ENCODE results near the gene NCCRP1. TPM values are rescaled to one million over a fixed set of nuclear protein-coding genes. Genes with fewer than 3 reads are reported as not detected.
"Not testable (repeated sequence)": the region's sequence is repeated elsewhere in the genome, so short reads cannot be mapped to it uniquely, and the experiment has no call there.

NCCRP1 gene
- total RNA-seq, 1 donor, result not detected

DNA sequence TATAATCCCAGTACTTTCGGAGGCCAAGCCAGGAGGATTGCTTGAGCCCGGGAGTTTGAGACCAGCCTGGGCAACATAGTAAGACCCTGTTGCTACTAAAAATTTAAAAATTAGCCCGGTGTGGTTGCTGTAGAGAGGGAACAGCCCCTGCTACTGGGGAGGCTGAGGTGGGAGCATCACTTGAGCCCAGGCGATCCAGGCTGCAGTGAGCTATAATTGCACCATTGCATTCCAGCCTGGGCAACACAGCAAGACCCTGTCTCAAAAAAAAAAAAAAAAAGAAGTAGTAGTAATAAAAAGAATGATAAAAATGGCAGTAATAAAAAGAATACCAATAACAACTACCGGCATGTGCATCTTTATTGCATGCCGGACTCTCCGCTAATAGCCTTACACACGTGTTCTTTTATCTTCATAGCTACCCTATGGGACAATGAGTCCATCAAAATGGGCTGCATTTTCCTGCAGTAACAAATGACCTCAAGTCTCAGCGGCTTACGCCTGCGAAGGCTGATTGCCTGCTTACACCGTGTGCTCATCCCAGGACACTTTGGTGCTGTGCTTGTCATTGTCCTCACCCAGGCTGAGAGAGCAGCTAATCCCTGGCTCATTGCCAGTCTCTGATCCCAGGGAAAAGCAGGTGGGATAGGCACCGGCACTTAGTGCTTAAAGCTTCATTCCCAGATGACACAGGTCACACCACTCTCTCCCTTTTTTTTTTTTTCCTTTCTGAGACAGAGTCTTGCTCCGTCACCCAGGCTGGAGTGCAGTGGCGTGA is 21.7 kb downstream of the NCCRP1 start:
- no peak for DNase-seq (ENCODE audit: insufficient read length, low spot score, missing footprints)
- Histone ChIP-seq H3K9me3 (ENCODE audit: low read depth, low read length) (no peaks in the 10 kb centered on the region), H4K20me1 (ENCODE audit: insufficient read depth, low read length) (no peaks in the 10 kb centered on the region), H3K79me2 (ENCODE audit: insufficient read depth, low read length) (no peaks in the 10 kb centered on the region), H3K36me3 (ENCODE audit: insufficient read depth, low read length) (no peaks in the 10 kb centered on the region), H3K27ac (ENCODE audit: low read depth, low read length) (no peak overlapping the region), H3K4me2 (ENCODE audit: insufficient read depth, low read length) (no peak overlapping the region), H2AFZ (ENCODE audit: low read length) (no peak overlapping the region), H3K4me1 (ENCODE audit: insufficient read depth, low read length) (no peaks in the 10 kb centered on the region), H3K27me3 (ENCODE audit: insufficient read depth, low read length) (peaks cover 6% of the 10 kb centered on the region), H3K4me3 (ENCODE audit: insufficient read depth, low read length) (no peak overlapping the region)
- TF ChIP-seq, protein P1, sequence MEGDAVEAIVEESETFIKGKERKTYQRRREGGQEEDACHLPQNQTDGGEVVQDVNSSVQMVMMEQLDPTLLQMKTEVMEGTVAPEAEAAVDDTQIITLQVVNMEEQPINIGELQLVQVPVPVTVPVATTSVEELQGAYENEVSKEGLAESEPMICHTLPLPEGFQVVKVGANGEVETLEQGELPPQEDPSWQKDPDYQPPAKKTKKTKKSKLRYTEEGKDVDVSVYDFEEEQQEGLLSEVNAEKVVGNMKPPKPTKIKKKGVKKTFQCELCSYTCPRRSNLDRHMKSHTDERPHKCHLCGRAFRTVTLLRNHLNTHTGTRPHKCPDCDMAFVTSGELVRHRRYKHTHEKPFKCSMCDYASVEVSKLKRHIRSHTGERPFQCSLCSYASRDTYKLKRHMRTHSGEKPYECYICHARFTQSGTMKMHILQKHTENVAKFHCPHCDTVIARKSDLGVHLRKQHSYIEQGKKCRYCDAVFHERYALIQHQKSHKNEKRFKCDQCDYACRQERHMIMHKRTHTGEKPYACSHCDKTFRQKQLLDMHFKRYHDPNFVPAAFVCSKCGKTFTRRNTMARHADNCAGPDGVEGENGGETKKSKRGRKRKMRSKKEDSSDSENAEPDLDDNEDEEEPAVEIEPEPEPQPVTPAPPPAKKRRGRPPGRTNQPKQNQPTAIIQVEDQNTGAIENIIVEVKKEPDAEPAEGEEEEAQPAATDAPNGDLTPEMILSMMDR (IDR thresholded peaks at IDR 0.05; ENCODE audit: extremely low read depth, low read depth, low read length), result no peak

DNA sequence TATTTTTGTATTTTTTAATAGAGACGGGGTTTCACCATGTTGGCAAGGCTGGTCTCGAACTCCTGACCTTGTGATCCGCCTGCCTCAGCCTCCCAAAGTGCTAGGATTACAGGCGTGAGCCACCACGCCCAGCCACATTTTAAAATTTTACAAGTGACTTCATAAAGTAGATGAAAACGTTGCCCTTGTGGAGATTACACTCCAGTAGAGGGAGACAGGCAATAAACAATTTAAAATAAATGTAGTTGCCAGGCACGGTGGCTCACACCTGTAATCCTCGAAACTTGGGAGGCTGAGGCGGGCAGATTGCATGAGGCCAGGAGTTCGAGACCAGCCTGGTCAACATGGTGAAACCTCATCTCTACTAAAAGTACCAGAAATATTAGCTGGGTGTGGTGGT is 22.3 kb downstream of the NCCRP1 start:
- H4K20me1 ChIP-seq (ENCODE audit: insufficient read depth, low read length); DNase-seq (ENCODE audit: insufficient read length, low spot score, missing footprints); H3K36me3 ChIP-seq (ENCODE audit: insufficient read depth, low read length); H3K27ac ChIP-seq (ENCODE audit: low read depth, low read length); H2AFZ ChIP-seq (ENCODE audit: low read length); H3K79me2 ChIP-seq (ENCODE audit: insufficient read depth, low read length); H3K9me3 ChIP-seq (ENCODE audit: low read depth, low read length); H3K4me3 ChIP-seq (ENCODE audit: insufficient read depth, low read length); H3K4me2 ChIP-seq (ENCODE audit: insufficient read depth, low read length); H3K4me1 ChIP-seq (ENCODE audit: insufficient read depth, low read length); H3K27me3 ChIP-seq (ENCODE audit: insufficient read depth, low read length): not testable (repeated sequence)

DNA sequence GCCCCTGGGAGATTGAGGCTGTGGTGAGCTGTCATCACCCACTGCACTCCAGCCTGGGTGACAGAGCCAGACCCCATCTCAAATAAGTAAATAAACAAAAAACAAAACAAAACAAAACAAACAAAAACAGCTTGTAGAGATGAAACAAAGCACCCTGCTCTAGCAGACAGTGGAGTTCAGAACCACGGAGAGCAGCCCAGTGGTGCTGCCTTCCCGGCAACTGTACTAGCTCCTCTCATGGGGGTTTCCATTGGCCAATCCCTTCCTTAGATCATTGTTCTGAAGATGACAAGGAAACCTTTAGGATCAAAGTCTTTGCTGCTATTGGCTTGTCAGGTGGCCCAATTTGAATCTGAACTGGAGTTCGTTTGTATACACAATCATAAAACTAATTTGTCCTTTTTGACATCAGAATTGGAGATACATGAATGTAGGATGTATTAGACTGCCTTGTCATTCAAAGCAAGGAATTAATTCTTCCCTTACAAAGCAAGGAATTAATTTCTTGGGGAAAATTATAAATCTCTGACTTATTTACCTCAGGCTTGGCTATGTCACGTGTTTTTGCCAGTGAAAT is 27.0 kb downstream of the NCCRP1 start:
- Histone ChIP-seq H3K27me3 (ENCODE audit: insufficient read depth, low read length) (peaks cover 10% of the 10 kb centered on the region), H3K4me1 (ENCODE audit: insufficient read depth, low read length) (no peaks in the 10 kb centered on the region), H3K79me2 (ENCODE audit: insufficient read depth, low read length) (no peaks in the 10 kb centered on the region), H3K36me3 (ENCODE audit: insufficient read depth, low read length) (no peaks in the 10 kb centered on the region), H4K20me1 (ENCODE audit: insufficient read depth, low read length) (no peaks in the 10 kb centered on the region), H3K9me3 (ENCODE audit: low read depth, low read length) (no peaks in the 10 kb centered on the region), H3K27ac (ENCODE audit: low read depth, low read length) (no peak overlapping the region), H3K4me3 (ENCODE audit: insufficient read depth, low read length) (no peak overlapping the region), H2AFZ (ENCODE audit: low read length) (no peak overlapping the region), H3K4me2 (ENCODE audit: insufficient read depth, low read length) (no peak overlapping the region)
- TF ChIP-seq, protein P1 (IDR thresholded peaks at IDR 0.05; ENCODE audit: extremely low read depth, low read depth, low read length), result no peak
- peak; percentile 71 for DNase-seq (ENCODE audit: insufficient read length, low spot score, missing footprints)

DNA sequence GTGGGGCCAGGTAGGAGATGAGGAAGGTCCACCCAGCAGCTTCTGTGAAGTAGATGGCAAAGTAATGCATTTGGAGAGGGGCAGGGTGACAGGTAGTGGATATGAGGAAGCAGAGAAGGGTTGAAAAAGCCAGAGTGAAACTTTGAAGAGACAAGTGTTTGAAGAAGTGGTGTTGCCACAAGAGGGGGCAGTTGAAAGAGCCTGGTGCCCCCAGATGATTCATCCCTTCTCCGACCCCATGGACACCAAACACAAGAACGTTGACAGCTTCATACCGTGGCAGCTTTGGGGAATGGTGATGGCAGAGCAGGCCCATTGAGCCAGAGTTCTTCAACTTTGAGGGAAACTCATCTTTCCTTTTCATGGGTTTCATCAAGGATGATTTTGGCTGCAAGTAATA is 28.1 kb downstream of the NCCRP1 start:
- Histone ChIP-seq H3K79me2 (ENCODE audit: insufficient read depth, low read length) (no peaks in the 10 kb centered on the region), H3K4me2 (ENCODE audit: insufficient read depth, low read length) (no peak overlapping the region), H4K20me1 (ENCODE audit: insufficient read depth, low read length) (no peaks in the 10 kb centered on the region), H3K27me3 (ENCODE audit: insufficient read depth, low read length) (peaks cover 9% of the 10 kb centered on the region), H3K36me3 (ENCODE audit: insufficient read depth, low read length) (no peaks in the 10 kb centered on the region), H2AFZ (ENCODE audit: low read length) (no peak overlapping the region), H3K4me3 (ENCODE audit: insufficient read depth, low read length) (no peak overlapping the region), H3K9me3 (ENCODE audit: low read depth, low read length) (no peaks in the 10 kb centered on the region), H3K4me1 (ENCODE audit: insufficient read depth, low read length) (no peaks in the 10 kb centered on the region), H3K27ac (ENCODE audit: low read depth, low read length) (no peak overlapping the region)
- no peak for DNase-seq (ENCODE audit: insufficient read length, low spot score, missing footprints)
- TF ChIP-seq, protein P1 (IDR thresholded peaks at IDR 0.05; ENCODE audit: extremely low read depth, low read depth, low read length), result no peak
